BE2C (cell line): ENCODE results near the gene TMEM176B.
"Not testable (repeated sequence)": the region's sequence is repeated elsewhere in the genome, so short reads cannot be mapped to it uniquely, and the experiment has no call there.

Experiments used
- DNase-seq: peaks from one replicate; pipeline ENCODE4 v3.0.0-alpha.2; 2020
- H3K27me3 ChIP-seq: fragments of 250-450 bp; sonication (Bioruptor Pico); 2 replicates; pipeline ENCODE4 v1.5.1; 2020; ENCODE audit warnings: mild to moderate bottlenecking
- H3K36me3 ChIP-seq: fragments of 250-450 bp; sonication (Bioruptor Pico); 2 replicates; pipeline ENCODE4 v1.5.1; 2020; ENCODE audit warnings: mild to moderate bottlenecking
- H3K4me1 ChIP-seq: fragments of 250-450 bp; sonication (Bioruptor Pico); 2 replicates; pipeline ENCODE4 v1.5.1; 2020
- H3K4me3 ChIP-seq: 2 replicates; pipeline ENCODE4 v1.5.1; 2011; ENCODE audit warnings: low read depth, low read length
- H3K9me3 ChIP-seq: fragments of 250-450 bp; sonication (Bioruptor Pico); 2 replicates; pipeline ENCODE4 v1.5.1; 2020
- CTCF ChIP-seq: IDR thresholded peaks from 2 replicates; pipeline ENCODE4 v1.5.1; 2012; ENCODE audit warnings: mild to moderate bottlenecking, low read depth, low read length

The TMEM176B gene

GRCh38 chr7:150781961-150782360 is 18.2 kb downstream of the TMEM176B start:
- DNase-seq, result no peak
- TF ChIP-seq CTCF, result no peak
- H3K4me3 ChIP-seq, result no peak overlapping the region
- peaks cover 6% of the 10 kb centered on the region; the same call in 1 of the 2 replicates for H3K4me1 ChIP-seq
- no peaks in the 10 kb centered on the region for H3K9me3 ChIP-seq
- no peaks in the 10 kb centered on the region; the same call in 1 of the 2 replicates for H3K27me3 ChIP-seq
- H3K36me3 ChIP-seq, result no peaks in the 10 kb centered on the region

- peaks cover 5% of the 10 kb centered on the region; the same call in 1 of the 2 replicates for H3K4me1 ChIP-seq
- DNase-seq, result no peak
- no peaks in the 10 kb centered on the region for H3K9me3 ChIP-seq
- no peaks in the 10 kb centered on the region for H3K36me3 ChIP-seq
- no peak overlapping the region for H3K4me3 ChIP-seq
- H3K27me3 ChIP-seq, result no peaks in the 10 kb centered on the region; the same call in 1 of the 2 replicates
- no peak for TF ChIP-seq CTCF
These were observed 19.1 kb downstream of the TMEM176B start for GRCh38 chr7:150781103-150781502.

GRCh38 chr7:150780292-150780691 is 19.9 kb downstream of the TMEM176B start:
- H3K9me3 ChIP-seq, result no peaks in the 10 kb centered on the region

GRCh38 chr7:150778738-150779301 is 21.3 kb downstream of the TMEM176B start:
- Histone ChIP-seq H3K36me3 (no peaks in the 10 kb centered on the region), H3K9me3 (no peaks in the 10 kb centered on the region), H3K27me3 (no peaks in the 10 kb centered on the region; the same call in 1 of the 2 replicates), H3K4me3 (no peak overlapping the region), H3K4me1 (peaks cover 3% of the 10 kb centered on the region; the same call in 1 of the 2 replicates)
- DNase-seq, result peak; percentile 88
- TF ChIP-seq CTCF, result peak; percentile 90

More at GRCh38 chr7:150780292-150780691, 19.9 kb downstream of the TMEM176B start:
- no peak for TF ChIP-seq CTCF
- Histone ChIP-seq H3K4me3 (no peak overlapping the region), H3K27me3 (no peaks in the 10 kb centered on the region; the same call in 1 of the 2 replicates), H3K4me1 (peaks cover 5% of the 10 kb centered on the region; the same call in 1 of the 2 replicates), H3K36me3 (no peaks in the 10 kb centered on the region)
- DNase-seq, result no peak

- no peak for TF ChIP-seq CTCF
- no peak for DNase-seq
- Histone ChIP-seq H3K27me3 (no peaks in the 10 kb centered on the region; the same call in 1 of the 2 replicates), H3K4me1 (peaks cover 3% of the 10 kb centered on the region; the same call in 1 of the 2 replicates), H3K4me3 (no peak overlapping the region), H3K9me3 (no peaks in the 10 kb centered on the region), H3K36me3 (no peaks in the 10 kb centered on the region)
These were observed 22.0 kb downstream of the TMEM176B start for GRCh38 chr7:150778014-150778737.

- H3K36me3 ChIP-seq, H3K27me3 ChIP-seq: not testable (repeated sequence)
These were observed 26.0 kb downstream of the TMEM176B start for GRCh38 chr7:150774131-150774530.

More at GRCh38 chr7:150774131-150774530, 26.0 kb downstream of the TMEM176B start:
- H3K4me3 ChIP-seq, H3K4me1 ChIP-seq, H3K9me3 ChIP-seq, DNase-seq: not testable (repeated sequence)
